GM18519 (cell line): Measurements from ENCODE around the gene DOHH.
"Not testable (repeated sequence)": the region's sequence is repeated elsewhere in the genome, so short reads cannot be mapped to it uniquely, and the experiment has no call there.

Source experiments
- ATAC-seq: cut with Tn5 transposase; IDR thresholded peaks from one replicate; pipeline ENCODE4 v1.9.1; 2021; ENCODE audit warnings: mild to moderate bottlenecking, moderate library complexity; ENCODE audit not compliant: unreplicated experiment, low FRiP score

DOHH gene

GRCh38 chr19:3535235-3535535 lies 34.7 kb upstream of the DOHH start:
- ATAC-seq: no peak

DNA sequence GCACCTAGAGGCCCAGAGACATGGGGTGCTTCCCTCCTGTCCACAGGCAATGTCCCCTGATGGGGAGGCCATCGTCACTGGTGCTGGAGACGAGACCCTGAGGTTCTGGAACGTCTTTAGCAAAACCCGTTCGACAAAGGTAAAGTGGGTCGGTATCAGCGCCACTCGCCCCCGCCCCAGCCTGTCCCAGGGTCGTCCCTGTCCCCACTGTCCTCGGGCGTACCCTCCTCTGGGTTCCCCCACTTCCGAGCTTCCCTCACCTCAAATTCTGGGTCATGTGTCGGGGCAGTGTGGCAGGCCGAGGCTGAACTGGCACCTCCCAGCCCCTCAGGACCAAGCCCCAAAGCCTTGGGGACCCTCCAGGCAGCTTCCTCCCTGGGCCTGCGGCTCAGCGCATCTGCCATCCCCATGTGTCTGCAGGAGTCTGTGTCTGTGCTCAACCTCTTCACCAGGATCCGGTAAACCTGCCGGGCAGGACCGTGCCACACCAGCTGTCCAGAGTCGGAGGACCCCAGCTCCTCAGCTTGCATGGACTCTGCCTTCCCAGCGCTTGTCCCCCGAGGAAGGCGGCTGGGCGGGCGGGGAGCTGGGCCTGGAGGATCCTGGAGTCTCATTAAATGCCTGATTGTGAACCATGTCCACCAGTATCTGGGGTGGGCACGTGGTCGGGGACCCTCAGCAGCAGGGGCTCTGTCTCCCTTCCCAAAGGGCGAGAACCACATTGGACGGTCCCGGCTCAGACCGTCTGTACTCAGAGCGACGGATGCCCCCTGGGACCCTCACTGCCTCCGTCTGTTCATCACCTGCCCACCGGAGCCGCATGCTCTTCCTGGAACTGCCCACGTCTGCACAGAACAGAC lies 34.1 kb upstream of the DOHH start:
- ATAC-seq: no peak

DNA sequence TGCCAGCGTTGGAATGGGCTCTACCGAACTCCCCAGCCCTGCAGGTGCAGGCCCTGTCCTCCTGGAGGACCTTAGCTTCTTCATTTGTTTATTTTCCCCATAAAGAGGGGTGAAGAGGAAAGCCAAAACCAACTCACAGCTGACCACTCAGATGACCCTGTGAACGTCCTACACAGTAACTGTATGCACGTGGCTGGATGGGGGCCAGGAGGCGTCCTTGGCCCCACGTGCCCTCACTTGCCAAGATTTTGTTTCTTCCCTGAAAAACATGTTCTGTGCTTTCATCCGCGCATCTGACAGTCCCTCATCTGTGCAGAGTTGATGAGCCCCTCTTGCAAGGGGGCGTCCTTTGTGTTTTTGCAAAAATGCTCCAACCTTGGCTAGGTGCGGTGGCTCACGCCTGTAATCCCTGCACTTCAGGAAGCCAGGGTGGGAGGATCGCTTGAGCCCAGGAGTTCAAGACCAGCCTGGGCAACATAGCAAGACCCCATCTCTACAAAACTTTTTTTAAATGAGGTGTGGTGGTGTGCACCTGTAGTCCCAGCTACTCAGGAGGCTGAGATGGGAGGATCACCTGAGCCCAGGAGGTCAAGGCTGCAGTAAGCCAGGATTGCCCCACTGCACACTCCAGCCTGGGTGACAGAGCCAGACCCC lies 33.2 kb upstream of the DOHH start:
- no peak for ATAC-seq

DNA sequence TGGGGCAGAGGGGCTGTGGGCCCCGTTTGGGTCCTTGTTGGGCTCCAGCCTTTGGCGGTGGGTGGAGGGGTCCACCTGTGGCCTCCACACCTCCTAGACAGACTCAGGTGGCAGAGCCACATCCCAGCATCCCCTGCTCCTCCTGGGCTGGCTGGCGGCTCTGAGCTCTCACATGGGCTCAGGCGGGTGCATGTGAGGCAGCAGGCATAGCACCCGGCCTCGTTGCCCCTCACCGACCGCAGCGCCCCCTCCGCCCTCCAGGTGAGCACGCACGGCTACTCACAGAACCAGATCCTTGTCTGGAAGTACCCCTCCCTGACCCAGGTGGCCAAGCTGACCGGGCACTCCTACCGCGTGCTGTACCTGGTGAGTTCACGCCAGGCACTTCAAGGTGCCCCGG lies 32.6 kb upstream of the DOHH start:
- ATAC-seq: no peak

DNA sequence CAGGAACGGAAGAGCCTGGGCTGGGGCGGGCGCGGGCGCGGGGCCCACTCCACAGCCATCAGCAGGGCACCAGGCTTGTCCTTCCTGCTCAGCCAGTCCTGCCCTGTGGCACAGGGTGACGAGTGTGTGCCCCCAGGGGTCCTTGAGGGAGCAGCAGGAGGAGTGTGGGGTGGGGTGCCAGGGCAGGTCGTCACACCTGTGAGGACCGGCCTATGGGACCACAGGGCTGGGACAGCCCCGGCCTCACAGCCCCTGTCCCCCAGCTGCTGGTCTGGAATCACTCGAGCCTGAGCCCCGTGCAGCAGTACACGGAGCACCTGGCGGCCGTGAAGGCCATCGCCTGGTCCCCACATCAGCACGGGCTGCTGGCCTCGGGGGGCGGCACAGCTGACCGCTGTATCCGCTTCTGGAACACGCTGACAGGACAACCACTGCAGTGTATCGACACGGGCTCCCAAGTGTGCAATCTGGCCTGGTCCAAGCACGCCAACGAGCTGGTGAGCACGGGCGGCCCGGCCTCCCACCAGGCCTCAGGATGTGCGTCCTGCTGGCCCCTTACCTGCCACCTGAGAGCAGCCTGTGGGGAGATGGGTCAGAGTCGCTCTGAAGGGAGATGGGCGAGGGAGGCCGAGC lies 31.8 kb upstream of the DOHH start:
- ATAC-seq: no peak

- no peak for ATAC-seq
Measured at GRCh38 chr19:3531716-3532115, 31.2 kb upstream of the DOHH start.

DNA sequence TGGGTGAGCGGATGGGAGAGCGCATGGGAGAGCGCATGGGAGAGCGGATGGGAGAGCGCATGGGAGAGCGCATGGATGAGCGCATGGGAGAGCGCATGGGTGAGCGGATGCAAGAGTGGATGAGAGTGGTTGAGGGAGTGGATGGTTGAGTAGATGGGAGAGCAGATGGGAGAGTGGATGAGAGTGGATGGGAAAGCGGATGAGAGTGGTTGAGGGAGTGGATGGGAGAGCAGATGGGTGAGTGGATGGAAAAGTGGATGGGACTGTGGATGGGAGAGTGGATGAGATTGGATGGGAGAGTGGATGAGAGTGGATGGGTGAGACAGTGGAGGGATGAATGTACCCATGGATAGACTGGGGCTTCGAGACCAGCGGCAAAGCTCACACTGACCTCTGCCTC lies 29.9 kb upstream of the DOHH start:
- no peak for ATAC-seq

- not testable (repeated sequence) for ATAC-seq
Measured at GRCh38 chr19:3529299-3529698, 28.8 kb upstream of the DOHH start.

- ATAC-seq: no peak
Measured at GRCh38 chr19:3528539-3529211, 28.2 kb upstream of the DOHH start.

- no peak for ATAC-seq
Measured at GRCh38 chr19:3528080-3528479, 27.6 kb upstream of the DOHH start.

DNA sequence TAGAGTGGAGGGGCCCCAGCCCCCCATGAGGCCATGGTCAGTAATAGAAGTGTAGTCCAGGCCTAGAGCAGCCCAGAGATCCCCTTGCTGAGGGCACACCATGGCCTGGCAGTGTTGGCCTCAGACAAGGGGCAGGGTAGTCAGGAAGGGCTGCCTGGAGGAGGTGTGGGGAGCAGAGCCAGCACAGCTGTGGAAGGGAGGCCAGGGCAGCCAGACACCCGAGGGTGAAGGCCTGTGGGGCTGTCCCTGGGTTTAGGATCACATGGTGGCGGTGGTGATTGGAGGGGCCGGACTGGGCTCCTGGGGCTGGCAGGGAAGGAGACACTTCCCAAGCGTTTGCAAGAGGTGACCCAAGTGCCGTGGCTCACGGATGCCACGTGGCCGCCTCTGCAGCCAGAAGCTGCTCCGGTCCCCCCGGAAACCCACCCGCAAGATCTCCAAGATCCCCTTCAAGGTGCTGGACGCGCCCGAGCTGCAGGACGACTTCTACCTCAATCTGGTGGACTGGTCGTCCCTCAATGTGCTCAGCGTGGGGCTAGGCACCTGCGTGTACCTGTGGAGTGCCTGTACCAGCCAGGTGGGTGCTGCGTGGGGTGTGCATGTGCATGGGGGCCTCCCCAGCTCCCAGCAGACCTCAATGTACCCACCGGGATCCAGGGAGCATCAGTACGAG lies 26.9 kb upstream of the DOHH start:
- ATAC-seq: no peak

DNA sequence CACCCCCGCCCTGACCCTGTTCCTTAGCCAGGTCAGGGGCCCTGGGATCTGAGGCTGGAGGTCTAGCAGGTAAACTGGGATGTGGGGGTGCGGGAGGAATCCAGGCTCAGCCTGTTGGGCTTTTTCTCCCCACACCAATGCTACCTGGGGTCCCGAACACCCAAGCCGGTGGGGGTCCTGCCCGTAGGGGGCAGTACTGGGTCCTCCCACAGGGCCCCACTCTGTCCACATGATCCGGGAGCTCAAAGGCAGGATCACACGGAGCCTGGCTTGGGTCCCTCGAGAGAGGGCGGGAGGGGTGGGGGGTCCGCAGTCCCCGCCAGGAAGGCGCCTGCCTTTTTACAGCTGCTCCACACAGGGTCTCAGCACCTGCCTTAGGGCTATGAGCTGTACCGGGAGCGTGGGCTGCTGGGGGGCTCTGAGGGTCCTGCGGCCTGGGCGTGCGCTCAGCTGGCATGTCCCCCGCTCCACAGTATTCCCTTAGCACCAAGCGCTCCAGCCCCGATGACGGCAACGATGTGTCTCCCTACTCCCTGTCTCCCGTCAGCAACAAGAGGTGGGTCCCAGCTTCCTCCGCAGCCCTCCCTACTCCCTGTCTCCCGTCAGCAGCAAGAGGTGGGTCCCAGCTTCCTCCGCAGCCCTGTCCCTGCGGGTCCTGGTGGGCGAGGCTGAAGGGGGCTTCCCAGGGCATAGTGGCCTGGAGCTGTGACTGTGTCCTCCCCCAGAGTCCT lies 26.2 kb upstream of the DOHH start:
- ATAC-seq: no peak

- ATAC-seq: no peak
Measured at GRCh38 chr19:3524904-3525451, 24.5 kb upstream of the DOHH start.

- ATAC-seq: no peak
Measured at GRCh38 chr19:3524078-3524842, 23.8 kb upstream of the DOHH start.

DNA sequence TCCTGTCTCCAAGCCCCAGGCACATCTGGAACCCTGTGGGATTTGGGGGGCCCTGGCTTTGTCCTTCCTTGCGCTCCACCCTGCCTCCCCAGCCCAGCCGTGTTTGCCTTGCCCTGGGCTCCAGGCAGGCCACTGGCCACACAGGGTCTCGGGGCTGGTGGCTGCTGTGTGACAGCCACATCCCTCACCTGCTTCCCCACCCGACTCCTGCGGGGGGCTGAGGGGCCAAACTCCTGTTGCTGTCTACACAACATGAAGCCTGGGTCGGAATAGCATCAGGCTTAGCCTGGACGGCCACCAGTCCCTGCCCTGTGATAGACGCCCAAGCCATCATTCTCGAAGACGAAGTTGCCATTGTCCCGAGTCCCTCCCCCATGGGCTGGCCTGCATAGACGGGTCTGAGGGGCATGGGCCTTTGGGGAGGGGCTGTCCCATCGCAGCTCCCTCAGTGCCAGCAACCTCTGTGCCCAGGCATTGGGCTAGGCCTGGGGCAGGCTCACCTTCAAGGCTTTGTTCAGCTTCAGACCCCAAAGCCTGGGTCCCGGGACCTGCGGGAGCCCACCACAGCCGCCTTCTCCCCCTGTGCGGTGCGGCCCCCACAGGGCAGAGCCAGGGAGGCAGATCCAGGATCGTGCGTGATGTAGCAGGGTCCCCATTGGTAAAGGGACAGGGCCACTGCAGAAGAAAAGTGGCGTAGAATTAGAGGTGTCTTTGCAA lies 23.0 kb upstream of the DOHH start:
- no peak for ATAC-seq

- no peak for ATAC-seq
Measured at GRCh38 chr19:3522421-3523360, 22.2 kb upstream of the DOHH start.

- ATAC-seq: no peak
Measured at GRCh38 chr19:3521104-3521445, 20.6 kb upstream of the DOHH start.
